ENCODE measurements around the gene TTC19.

DNA sequence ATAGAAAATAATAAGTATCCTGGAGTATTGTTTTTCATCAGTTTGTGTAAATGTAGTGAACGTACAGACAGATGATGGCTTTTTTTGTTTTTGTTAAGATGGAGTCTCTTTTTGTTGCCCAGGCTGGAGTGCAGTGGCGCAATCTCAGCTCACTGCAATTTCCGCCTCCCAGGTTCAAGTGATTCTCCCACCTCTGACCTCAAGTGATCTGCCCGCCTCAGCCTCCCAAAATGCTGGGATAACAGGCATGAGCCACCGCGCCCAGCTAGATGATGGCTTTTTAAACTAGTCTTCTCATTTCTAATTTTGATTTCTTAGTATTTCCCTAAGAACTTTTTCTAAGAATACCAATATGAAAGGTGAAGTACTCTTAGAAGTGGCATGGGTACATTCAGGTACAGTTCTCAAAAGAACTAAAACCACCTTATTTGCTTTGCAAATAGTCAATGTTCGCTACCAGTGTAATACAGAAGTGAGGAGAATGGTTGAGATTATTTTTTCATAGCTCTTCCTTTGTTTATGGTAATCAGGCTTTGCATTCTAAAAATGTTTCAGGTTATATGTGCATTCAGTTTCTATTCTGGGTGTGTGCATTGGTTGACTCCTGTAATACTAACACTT is 34.2 kb downstream of the TTC19 start:
- TF ChIP-seq, protein P1, sequence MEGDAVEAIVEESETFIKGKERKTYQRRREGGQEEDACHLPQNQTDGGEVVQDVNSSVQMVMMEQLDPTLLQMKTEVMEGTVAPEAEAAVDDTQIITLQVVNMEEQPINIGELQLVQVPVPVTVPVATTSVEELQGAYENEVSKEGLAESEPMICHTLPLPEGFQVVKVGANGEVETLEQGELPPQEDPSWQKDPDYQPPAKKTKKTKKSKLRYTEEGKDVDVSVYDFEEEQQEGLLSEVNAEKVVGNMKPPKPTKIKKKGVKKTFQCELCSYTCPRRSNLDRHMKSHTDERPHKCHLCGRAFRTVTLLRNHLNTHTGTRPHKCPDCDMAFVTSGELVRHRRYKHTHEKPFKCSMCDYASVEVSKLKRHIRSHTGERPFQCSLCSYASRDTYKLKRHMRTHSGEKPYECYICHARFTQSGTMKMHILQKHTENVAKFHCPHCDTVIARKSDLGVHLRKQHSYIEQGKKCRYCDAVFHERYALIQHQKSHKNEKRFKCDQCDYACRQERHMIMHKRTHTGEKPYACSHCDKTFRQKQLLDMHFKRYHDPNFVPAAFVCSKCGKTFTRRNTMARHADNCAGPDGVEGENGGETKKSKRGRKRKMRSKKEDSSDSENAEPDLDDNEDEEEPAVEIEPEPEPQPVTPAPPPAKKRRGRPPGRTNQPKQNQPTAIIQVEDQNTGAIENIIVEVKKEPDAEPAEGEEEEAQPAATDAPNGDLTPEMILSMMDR (conservative IDR thresholded peaks at IDR 0.05): no peak
- TF ChIP-seq EZH2 (IDR thresholded peaks at IDR 0.05; ENCODE audit: low read depth): no peak
